AML-193 (cell line): ENCODE measurements around the gene PCIF1.
"Not testable (repeated sequence)": the region's sequence is repeated elsewhere in the genome, so short reads cannot be mapped to it uniquely, and the experiment has no call there.

Experiments
- DNase-seq, 2 experiments: peaks; one replicate each; lab custom pipeline; 2025; lab: John Stamatoyannopoulos, UW

PCIF1 gene

DNA sequence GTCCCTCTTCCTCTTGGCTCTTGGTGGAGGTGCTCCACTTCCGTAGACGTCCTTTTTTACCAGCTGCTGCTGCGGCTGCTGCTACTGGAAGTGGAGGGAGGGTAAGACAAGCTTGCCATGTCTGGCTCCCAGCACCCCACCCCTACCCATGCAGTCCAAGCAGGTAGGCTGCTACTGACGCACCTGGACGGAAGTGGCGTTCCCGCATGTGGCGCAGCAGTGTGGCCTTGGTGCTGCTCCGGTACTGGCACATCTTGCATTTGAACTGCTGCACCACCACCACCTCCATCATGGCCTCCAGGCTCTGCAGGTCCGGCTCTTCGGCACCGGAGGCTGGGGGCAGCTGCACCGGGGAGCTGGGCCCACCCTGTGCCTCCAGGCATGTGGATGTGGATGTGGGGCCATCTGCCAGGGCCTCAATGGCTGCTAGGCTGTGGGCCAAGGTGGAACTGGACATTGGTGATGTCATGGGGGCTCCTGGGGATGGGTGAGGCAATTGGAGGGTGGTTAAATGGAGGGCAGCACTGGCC, 33.1 kb downstream of the PCIF1 start:
- DNase-seq, result no peak

DNA sequence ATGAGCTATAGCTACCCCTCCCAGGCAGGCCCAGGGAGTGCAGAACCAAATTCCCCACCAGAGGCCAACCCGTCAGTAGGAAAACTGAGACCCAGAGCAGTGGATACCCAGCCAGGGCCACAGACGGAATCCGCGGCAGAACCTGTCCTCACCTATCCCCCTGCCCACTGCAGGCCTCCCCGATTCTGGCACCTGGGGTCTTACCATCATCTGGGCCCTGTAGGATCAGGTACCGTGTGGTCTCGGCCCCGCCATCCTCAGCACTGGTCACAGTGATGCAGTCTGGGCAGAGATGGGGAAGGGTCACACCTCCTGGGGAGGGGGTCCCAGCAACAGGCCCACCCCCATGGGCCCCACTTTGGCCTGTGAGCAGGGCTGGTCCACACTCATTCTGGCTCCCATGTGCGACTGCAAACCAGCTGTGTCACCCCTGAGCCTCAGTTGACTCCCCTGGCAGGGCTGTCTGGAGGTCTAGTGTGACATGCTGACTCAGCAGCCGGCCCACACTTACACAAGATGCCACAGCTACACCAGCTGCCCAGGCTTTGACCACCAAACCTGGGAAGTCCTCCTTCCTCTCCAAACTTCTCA, 33.7 kb downstream of the PCIF1 start:
- no peak for DNase-seq

DNA sequence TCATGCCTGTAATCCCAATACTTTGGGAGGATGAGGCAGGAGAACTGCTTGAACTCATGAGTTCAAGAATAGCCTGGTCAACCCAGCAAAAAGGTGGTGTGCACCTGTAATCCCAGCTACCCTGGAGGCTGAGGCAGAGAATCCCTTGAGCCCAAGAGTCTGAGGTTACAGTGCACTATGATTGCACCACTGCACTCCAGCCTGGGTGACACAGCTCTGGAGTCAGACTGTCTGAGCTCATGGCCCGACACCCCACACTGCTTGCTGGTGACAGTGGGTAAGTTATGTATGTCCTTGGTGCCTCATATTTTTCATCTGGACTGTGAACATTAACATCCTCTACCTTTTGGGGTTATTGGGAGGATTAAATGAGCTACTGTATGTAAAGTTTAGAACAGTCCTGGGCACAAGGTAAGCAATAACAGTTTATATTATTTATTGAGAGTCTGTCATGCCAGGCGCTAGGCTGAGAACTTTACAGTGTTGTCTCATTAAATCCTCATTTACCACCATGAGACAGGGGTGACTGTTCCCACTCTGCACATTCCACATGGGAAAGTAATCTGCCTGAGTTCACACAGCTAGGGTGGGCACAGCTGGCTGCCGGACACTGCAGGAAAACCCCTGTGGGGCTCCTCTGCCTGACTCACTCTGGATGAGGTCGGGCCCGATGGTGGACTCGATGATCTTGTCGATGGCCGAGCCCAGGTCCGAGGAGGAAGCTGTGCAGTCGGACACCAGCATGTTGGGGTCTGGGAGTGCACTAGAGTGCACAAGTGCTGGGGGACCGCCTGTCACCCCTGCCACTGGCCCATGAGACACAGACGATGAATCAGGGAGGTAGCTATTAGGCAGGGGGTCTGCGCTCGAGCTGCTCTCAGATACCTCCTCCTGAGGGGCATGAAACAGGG, 34.6 kb downstream of the PCIF1 start:
- DNase-seq, result no peak

DNA sequence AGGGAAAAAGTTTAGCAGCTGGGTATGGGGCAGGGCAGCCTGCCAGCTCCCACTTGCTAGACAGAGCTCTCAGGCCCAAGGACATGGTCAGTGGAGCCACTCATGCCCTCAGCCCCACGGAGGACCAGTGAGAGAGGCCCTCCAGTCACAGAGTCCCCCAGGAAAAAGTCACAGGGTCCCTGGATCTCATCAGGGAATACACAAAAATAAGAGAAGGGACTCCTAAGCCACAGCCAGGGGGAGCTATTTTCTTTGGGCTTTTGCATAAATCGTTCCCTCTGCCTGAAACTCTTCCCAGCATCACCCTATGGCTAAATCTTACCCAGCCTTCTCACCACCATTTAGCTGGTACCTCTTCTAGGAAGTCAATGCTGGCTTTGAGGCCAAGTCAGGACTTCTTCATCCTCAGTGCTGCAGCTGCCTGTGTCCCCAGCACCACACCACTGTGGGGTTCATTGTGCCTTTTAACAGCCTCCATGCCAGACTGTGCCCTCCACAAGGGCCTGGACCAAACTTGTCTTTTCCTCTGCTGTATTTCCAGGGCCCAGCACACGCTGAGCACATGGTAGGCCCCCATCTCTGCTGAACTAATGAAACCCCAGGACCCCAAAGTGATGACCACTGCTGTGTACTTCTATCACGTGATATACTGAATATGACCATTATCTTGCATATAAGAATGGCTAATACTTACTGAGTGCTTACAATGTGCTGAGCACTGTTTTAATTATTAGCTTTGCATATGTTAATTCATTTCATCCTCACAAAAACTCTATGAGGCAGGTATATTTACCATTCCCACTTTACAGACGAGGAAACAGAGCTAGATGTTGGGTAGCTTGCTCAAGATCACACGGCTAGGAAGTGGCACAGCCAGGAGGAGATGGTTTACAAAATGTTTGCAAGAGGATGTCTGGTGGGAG, 35.5 kb downstream of the PCIF1 start:
- peak; percentile 47 to 50 for DNase-seq

DNA sequence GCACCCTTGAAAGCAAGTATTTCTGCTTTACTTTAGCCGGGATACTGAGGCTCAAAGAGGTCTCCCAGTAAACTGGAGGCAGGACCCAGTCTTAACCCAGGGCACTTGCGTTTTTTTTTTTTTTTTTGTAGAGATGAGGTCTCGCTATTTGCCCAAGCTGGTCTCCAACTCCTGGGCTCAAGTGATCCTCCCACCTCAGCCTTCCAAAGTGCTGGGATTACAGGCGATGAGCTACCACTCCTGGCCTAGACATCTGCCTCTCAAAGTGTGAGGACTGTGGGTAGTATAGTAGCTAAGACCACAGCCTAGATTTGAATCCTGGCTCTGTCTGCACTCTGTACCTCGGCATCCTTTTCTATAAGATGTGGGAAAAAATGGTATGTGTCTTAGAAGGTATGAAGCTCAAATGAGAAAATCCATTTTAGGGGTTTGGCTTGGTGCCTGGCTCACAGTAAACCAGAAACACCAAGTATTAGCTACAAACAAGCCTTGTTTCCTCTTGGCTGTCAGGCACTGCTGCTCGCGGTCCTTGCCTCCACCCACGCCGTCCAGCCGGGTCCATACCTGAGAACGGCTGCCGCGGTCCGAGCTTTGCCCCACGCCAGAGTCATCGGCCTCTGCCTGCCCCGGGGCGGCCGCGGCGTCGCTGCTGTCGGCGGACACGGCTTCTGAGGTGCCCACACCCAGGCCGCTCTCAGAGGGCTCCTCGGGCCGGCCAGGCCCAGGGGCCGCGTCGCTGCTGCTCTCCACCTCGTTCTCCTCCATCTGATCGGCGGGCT, 36.4 kb downstream of the PCIF1 start:
- no peak for DNase-seq

DNA sequence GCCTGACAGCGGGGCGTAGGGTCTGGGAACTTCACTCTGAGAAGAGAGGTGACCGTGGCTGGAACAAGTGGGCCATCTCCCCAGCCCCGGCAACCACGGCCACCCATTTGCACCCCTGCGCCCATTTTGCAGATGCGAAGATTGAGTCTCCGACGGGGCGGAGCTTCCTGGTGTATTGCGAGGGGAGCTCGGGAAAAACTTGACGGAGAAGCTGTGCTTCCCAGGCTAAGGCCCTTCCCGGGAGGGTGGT, 36.9 kb downstream of the PCIF1 start:
- DNase-seq, result no peak

DNA sequence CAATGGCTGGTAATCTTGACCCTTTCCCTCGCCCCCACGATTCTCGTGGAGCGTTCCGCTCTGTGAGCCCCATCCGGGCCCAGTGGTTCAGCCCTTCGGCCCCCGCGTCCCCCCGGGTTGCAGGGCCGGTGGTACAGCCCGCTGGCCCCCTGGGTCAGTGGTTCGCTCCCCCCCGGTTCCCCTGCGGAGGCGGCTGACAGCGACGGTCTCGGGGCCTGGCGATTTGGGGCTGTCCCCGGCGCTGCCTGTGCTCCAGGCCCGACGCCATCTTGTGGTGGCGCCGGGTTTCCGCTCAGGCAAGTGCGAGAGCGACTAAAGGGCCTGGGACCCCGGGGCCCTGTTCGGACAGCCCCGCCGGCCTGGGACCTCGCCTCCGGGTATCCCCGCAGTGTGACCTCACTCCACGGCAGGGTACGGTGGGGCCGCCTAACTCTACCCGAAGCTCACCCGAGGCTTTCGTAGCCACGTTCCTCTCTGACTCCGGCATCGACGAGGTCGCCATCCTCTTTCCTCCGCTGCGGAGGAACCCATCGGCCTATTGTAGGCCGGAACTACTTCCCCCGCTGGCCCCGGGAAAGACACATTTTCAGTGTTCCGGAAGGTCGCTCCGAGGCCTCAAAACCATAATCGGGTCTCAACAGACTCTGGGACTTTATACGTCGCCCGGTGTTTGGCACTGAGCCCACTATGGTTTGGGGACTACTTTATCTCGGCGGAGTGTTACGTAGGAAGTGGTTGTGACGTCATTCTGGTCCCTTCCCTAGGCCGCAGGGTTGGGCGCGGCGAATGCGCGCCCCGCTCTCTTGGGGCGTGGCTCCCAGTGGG, 37.4 kb downstream of the PCIF1 start, which contains the start of gene ZNF335:
Gene ZNF335 (minus strand): TSS at position 529 of the 825 bp plus-strand sequence. CDS start 793 bp downstream, outside the sequence.
- DNase-seq, result peak; percentile 82 to 91

DNA sequence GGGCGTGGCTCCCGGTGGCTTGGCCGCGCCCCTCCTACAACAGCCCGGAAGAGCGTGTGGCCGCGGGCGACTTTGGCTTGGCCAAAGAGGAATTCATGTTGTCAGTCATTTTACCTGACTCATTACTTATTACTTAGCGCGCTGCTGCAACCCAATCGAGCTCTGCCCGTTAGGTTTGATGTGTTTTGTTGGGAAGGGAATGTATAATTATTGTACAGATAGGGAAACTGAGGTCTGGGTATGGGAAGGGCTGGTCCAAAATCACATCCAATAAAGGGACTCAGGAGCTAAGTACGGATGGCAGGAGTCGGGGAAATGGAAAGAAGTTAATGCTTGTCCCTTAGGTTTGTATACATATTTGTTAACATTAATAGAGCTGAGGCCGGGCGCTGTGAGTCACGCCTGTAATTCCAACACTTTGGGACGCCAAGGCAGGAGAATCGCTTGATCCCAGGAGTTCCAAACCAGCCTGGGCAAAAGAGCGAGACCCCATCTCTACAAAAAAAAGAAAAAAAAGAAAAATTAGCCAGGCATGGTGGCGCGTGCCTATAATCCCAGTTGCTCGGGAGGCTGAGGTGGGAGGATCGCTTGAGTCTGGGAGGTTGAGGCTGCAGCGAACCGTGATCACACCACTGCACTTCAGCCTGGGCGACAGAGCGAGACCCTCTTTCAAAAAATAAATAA, 38.2 kb downstream of the PCIF1 start:
- peak; percentile 86 to 90 for DNase-seq

DNA sequence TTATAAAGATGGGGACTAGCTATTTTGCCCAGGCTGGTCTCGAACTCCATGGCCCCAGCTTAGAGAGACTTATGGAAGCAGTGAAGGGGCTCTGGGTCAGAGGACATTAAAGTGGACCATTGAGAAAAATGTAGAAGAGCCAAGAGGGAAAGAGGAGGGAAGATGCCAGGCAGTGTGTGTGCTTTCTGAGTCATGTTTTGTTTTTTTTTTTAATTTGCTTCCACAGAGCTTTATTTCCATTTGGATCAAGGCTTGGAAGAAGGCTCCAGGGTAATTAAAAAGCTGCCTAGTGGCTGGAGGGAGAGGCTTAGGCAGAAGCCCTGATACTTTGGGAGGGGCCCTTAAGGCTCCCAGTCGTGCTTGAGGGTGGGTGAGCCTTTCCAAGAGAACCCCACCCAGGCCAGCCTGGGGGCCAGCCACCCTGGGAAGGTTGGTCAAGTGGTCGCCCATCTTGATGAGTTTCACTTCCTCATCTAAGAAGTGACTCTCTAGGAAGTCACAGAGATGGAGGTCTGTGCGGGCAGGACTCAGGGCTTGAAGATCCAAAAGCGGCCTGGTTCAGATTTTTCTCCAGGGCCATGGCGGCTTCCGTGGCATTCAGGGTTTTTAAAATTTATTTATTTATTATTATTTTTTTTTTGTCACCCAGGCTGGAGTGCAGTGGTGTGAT, 40.5 kb downstream of the PCIF1 start:
- DNase-seq, result no peak

DNA sequence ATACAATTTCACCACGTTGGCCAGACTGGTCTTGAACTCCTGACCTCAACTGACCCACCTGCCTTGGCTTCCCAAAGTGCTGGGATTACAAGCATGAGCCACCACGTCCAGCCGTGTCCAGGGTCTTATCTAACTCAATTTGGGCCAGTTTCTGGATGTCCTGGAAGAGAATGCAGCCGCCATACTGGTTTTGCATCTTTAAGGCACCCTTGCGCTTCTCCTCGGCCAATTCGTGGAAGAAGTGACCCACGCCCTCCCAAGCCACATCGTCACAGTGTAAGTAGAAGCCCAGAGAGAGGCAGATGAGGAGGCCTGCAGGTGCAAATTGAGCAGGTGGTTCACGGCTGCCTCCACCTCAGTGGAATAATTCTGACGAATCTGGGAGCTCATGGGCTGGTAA, 41.2 kb downstream of the PCIF1 start:
- DNase-seq, result no peak

DNA sequence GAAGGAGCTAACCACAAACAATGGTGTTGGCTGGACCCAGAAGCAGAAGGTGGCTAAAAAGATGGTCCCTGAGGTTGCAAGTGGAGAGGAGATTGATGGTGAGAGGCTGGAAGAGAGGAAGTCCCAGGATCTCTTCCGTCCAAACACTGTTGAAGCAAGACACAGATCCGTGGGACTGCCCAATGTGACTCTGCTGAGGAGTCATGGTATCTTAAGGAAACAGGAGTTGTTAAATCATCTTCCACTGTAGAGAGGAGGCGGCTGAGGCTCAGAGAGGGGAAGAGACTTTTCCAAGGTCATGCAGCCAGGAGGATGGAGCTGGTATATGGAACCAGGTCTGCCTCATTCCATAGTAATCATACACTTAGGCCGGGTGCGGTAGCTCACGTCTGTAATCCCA, 41.6 kb downstream of the PCIF1 start:
- no peak for DNase-seq

DNA sequence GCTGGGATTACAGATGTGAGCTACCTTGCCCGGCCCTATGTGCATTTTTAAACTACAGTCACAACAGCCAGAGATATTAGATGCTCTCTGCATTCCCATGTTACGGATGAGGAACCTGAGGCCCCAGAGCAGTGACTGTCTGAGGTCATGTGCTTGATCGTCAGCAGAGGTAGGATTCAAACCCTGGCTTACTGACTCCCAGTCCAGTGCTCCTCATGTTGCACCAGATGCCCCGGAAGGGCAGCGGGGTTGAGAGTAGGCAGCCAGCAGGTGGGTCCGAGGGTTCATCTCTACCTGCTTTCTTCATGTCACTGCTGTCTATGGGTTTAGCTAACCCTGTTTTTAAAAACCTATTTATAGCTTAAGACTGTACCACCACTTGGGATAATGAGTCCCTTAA, 46.8 kb downstream of the PCIF1 start:
- no peak for DNase-seq

DNA sequence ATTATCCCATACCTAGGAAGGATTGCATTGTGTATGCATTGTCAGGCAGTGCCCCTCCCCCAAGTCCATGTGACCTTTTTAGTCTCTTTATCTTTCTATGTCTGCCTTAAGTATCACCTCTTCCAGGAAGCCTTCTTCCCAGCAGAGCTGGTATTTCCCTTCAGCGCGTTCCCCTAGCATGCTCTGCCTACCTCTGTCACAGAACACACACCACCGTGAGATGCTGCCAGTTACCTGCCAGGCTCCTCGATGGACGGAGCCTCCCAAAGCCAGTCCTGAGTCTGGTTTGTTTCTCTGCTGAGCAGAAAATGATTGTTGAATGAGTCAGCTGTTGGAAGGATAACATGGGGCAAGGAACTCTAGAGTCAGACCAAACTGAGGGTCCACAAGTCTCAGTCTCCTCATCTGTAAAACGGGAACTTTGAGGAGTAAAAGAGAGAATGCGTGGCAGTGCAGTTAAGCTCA, 48.8 kb downstream of the PCIF1 start:
- no peak for DNase-seq

DNA sequence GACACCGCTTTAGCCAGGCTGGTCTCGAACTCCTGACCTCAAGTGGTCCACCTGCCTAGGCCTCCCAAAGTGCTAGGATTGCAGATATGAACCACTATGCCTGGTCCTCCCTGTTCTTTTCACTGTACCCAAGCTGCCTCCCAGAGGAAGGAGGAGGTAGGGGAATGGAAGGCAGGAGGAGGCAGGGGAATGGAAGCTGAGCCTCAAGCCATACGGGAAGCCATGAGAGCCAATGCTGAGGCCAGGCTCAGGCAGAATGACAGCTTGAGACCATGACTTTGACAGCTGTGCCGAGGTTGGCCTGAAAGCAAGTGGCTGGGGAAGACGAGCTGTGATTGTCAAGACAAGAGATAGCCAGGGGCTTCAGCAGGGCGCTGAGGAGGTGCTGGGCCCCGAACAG, 51.1 kb downstream of the PCIF1 start:
- no peak for DNase-seq

DNA sequence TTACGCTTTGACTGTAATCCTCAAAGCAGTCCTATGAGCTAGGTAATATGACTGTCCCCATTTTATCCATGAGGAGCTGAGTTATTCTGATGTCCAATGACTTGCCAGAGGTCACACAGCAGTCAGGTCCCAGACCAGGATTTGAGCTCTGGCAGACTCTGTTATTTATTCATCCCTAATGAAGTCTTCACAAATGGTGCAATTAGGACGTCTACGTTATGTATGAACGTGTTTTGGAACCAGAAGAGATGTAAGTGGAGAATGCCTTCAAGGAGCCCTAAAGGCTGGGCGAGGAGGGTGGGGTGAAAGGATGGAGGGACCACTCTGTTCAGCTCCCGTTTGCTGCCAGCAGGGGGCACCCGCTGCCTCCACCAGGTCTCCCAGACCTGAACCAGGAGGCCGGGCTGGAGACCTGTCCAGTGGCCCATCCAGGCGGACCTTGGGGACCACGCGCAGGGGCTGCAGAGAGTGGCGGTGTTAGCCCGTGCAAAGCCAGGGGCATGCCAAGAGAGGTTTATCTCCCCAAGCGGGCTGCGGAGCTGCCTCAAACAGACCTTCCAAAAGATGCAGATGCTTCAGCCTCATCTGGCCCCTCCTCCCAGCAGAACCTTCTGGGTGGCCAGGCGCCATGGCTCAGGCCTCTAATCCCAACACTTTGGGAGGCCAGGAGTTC, 52.8 kb downstream of the PCIF1 start:
- DNase-seq, result peak; percentile 55 to 57

DNA sequence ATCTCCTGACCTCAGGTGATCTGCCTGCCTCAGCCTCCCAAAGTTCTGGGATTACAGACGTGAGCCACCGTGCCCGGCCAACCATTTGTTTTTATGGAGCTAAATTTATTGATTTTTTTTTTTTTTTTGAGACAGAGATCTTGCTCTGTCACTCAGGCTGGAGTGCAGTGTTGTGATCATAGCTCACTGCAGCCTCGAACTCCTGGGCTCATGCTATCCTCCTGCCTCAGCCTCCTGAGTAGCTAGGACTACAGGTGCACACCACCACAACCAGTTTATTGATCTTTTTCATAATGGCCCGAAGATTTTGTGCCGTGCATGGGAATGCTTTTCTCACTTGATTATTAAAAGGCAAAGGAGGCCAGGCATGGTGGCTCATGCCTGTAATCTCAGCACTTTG, 54.3 kb downstream of the PCIF1 start:
- not testable (repeated sequence) for DNase-seq

DNA sequence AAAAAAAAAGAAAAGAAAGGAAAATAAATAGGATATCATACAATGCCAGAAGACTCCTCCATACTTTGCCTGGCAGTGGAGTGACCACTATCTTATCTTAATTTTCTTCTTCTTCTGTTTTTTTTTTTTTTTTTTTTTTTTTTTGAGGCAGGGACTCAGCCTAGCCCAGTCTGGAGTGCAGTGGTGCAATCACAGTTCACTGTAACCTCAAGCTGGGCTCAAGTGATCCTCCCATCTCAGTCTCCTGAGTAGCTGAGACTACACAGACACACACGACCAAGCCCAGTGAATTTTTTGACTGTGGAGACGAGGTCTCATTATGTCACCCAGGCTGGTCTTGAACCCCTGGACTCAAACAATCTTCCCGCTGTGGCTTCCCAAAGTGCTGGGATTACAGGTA, 57.1 kb downstream of the PCIF1 start:
- DNase-seq, result peak in 1 of 2 experiments; percentile 13

DNA sequence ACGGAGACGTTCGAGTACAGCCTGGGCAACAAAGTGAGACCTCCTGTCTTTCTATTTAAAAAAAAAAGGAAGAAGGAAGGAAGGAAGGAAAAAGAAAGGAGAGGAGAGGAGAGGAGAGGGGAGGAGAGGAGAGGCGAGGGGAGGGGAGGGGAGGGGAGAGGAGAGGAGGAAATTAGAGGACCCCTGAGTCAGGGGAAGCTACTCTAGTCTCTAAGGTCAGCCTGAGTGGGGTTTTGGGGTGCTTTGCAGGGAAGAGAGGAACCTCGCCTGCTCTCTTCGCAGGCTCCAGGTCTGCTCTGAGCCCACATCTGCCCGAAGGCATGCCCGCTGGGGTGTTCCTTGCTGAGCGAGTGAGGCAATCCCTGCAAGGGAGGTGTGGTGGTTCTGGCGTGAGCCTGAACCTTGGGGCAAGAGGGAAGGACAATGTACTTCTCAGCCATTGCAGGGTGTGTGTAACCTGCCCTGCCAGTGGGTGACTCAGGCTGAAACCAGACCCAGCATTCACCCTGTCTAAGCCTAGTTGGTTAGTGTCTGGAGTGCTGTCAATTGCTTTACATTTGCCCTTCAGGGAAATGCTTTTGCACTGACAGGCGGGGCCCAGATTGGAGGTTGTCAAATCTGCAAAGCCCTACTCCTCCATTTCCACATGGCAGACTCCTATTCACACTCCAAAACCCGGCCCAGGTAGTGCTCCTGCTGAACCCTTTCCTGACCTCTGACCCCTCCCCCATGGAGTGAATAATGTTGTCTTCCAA, 58.9 kb downstream of the PCIF1 start:
- DNase-seq, result peak; percentile 91 to 94
